GF-D8 (cell line): ENCODE measurements around the gene PLCL1.

ENCODE experiments used
- DNase-seq: peaks from one replicate; lab custom pipeline; 2025; lab: John Stamatoyannopoulos, UW

Gene PLCL1

GRCh38 chr2:197804049-197804757 is at the start of gene PLCL1:
Gene PLCL1, plus strand, starts transcription at chr2:197804593.
- DNase-seq: no peak

- no peak for DNase-seq
Measured at GRCh38 chr2:197759013-197759412, 45.4 kb upstream of the PLCL1 start.

GRCh38 chr2:197759625-197760292 is 44.6 kb upstream of the PLCL1 start:
- no peak for DNase-seq

GRCh38 chr2:197760293-197760657 is 44.1 kb upstream of the PLCL1 start:
- DNase-seq: no peak

- no peak for DNase-seq
Measured at GRCh38 chr2:197777823-197778407, 26.5 kb upstream of the PLCL1 start.

- no peak for DNase-seq
Measured at GRCh38 chr2:197779261-197779660, 25.1 kb upstream of the PLCL1 start.

- DNase-seq: no peak
Measured at GRCh38 chr2:197782126-197782525, 22.3 kb upstream of the PLCL1 start.

- DNase-seq: no peak
Measured at GRCh38 chr2:197784956-197785941, 19.1 kb upstream of the PLCL1 start, which contains the start of gene BOLL. Gene BOLL, minus strand, starts transcription at chr2:197785319. Its CDS starts 3,469 bp downstream, at chr2:197781850.

- no peak for DNase-seq
Measured at GRCh38 chr2:197786010-197786877, 18.1 kb upstream of the PLCL1 start.

GRCh38 chr2:197793456-197793855 is 10.9 kb upstream of the PLCL1 start:
- DNase-seq: no peak

GRCh38 chr2:197795277-197795676 is 9.1 kb upstream of the PLCL1 start:
- DNase-seq: no peak

GRCh38 chr2:197798187-197798586 is 6.2 kb upstream of the PLCL1 start:
- DNase-seq: no peak

- DNase-seq: no peak
Measured at GRCh38 chr2:197799068-197799467, 5.3 kb upstream of the PLCL1 start.

GRCh38 chr2:197800091-197800490 is 4.3 kb upstream of the PLCL1 start:
- no peak for DNase-seq

GRCh38 chr2:197801033-197801432 is 3.4 kb upstream of the PLCL1 start:
- no peak for DNase-seq

GRCh38 chr2:197803033-197803444 is 1.4 kb upstream of the PLCL1 start:
- no peak for DNase-seq

- DNase-seq: no peak
Measured at GRCh38 chr2:197804758-197805714, 643 bp downstream of the PLCL1 start.

GRCh38 chr2:197805715-197806633 is 1.6 kb downstream of the PLCL1 start:
- no peak for DNase-seq

- no peak for DNase-seq
Measured at GRCh38 chr2:197809064-197809463, 4.7 kb downstream of the PLCL1 start.
